Right lobe of liver (tissue), 4 donors: ENCODE data around the gene BCOR.

Experiments used
- CTCF ChIP-seq, 4 donors: fragments of 200-600 bp in 3 of 4; fragments of 450-650 bp in 1 of 4; IDR thresholded peaks; one replicate each; pipeline versions ENCODE4 v1.5.1 to v1.8.0; 2016 to 2022; ENCODE audit warnings: antibody characterized with exemption in 4 of 4, mild to moderate bottlenecking in 2 of 4
- POLR2A ChIP-seq: fragments of 450-650 bp; IDR thresholded peaks from one replicate; pipeline ENCODE4 v1.6.1; 2017; ENCODE audit warnings: antibody characterized with exemption, mild to moderate bottlenecking
- donor health status: DM: no; HTN: no; CAD: no.
- donor health status: DM: no; HTN: no; CAD: no.
- donor health status: DM: no; HTN: yes; CAD: no.

- TF ChIP-seq CTCF (IDR thresholded peaks at IDR 0.05) (no peak), POLR2A (no peak)
Observed at GRCh38 chrX:40003428-40004245, 94.1 kb downstream of the BCOR start.
